Neural progenitor cell (in vitro differentiated cells): ENCODE results near the gene MGAT3. TPM values are rescaled to one million over a fixed set of nuclear protein-coding genes. Genes with fewer than 3 reads are reported as not detected.

Experiments used
- DNase-seq: peaks from one replicate; pipeline ENCODE4 v3.0.0-alpha.2; 2016; ENCODE audit warnings: low spot score
- H2AFZ ChIP-seq: fragments of 200-600 bp; sonication (generic); replicated peaks from 2 replicates; pipeline ENCODE4 v1.6.1; 2016; ENCODE audit warnings: antibody characterized with exemption
- H3F3A ChIP-seq: fragments of 200-600 bp; sonication (generic); 2 replicates; pipeline ENCODE4 v1.6.1; 2016; ENCODE audit warnings: antibody characterized with exemption, low read depth
- H3K27ac ChIP-seq: fragments of 200-600 bp; sonication (generic); 2 replicates; pipeline ENCODE4 v1.5.1; 2016; ENCODE audit warnings: mild to moderate bottlenecking
- H3K27me3 ChIP-seq: fragments of 200-600 bp; sonication (generic); 2 replicates; pipeline ENCODE4 v1.6.1; 2016; ENCODE audit warnings: mild to moderate bottlenecking, moderate library complexity
- H3K36me3 ChIP-seq: fragments of 200-600 bp; sonication (generic); 2 replicates; pipeline ENCODE4 v1.5.1; 2016
- H3K4me1 ChIP-seq: fragments of 200-600 bp; sonication (generic); 2 replicates; pipeline ENCODE4 v1.6.1; 2016; ENCODE audit warnings: mixed run types
- H3K4me2 ChIP-seq: fragments of 200-600 bp; sonication (generic); 2 replicates; pipeline ENCODE4 v1.6.1; 2016
- H3K4me3 ChIP-seq: fragments of 200-600 bp; sonication (generic); 2 replicates; pipeline ENCODE4 v1.5.1; 2016
- H3K79me2 ChIP-seq: fragments of 200-600 bp; sonication (generic); 2 replicates; pipeline ENCODE4 v1.6.1; 2016; ENCODE audit warnings: low read depth
- H3K9ac ChIP-seq: fragments of 200-600 bp; sonication (generic); 2 replicates; pipeline ENCODE4 v1.6.1; 2016
- H3K9me3 ChIP-seq: fragments of 200-600 bp; sonication (generic); 2 replicates; pipeline ENCODE4 v1.5.1; 2016; ENCODE audit warnings: low read depth
- H4K20me1 ChIP-seq: fragments of 200-600 bp; sonication (generic); 2 replicates; pipeline ENCODE4 v1.6.1; 2016; ENCODE audit warnings: low read depth
- H3K27ac Mint-ChIP-seq: 3 replicates; pipeline ENCODE4 v1.8.0; 2021; ENCODE audit warnings: mixed read lengths
- H3K27me3 Mint-ChIP-seq: 2 replicates; pipeline ENCODE4 v1.8.0; 2022; ENCODE audit warnings: low read depth, mild to moderate bottlenecking, inconsistent platforms, moderate library complexity, mixed read lengths; ENCODE audit not compliant: insufficient read depth
- H3K36me3 Mint-ChIP-seq: 3 replicates; pipeline ENCODE4 v1.8.0; 2021; ENCODE audit warnings: mixed read lengths
- H3K4me1 Mint-ChIP-seq: 3 replicates; pipeline ENCODE4 v1.8.0; 2021; ENCODE audit warnings: mixed read lengths
- H3K4me3 Mint-ChIP-seq: 3 replicates; pipeline ENCODE4 v1.8.0; 2021; ENCODE audit warnings: mild to moderate bottlenecking, moderate library complexity, mixed read lengths
- H3K9me3 Mint-ChIP-seq: 3 replicates; pipeline ENCODE4 v1.8.0; 2020; ENCODE audit warnings: mixed read lengths
- CTCF ChIP-seq: fragments of 200-600 bp; sonication (generic); IDR thresholded peaks from 2 replicates; pipeline ENCODE4 v1.5.1; 2017; ENCODE audit warnings: antibody characterized with exemption, mild to moderate bottlenecking
- EZH2 ChIP-seq: fragments of 200-600 bp; sonication (generic); IDR thresholded peaks from 2 replicates; pipeline ENCODE4 v1.6.1; 2017; ENCODE audit warnings: antibody characterized with exemption, mild to moderate bottlenecking, moderate library complexity
- EZH2phosphoT487 ChIP-seq: fragments of 200-600 bp; sonication (generic); IDR thresholded peaks from 2 replicates; pipeline ENCODE4 v1.6.1; 2017; ENCODE audit warnings: antibody characterized with exemption
- total RNA-seq: library from RNA; depleted of rRNA; stranded (reverse); fragments of >200 nt; gene quantifications from 2 replicates; pipeline ENCODE4 v1.2.3, GENCODE V29; 2015; ENCODE audit warnings: low replicate concordance

The MGAT3 gene
- total RNA-seq, 1 donor from 2014 or later: 7.5 TPM

GRCh38 chr22:39467390-39467895, 10.6 kb downstream of the MGAT3 start:
- peaks cover 24% of the 10 kb centered on the region for H3F3A ChIP-seq
- no peak for TF ChIP-seq CTCF
- no peak for TF ChIP-seq EZH2phosphoT487
- TF ChIP-seq EZH2: no peak
- H3K9ac ChIP-seq: no peak overlapping the region
- peaks cover 74% of the 10 kb centered on the region for H4K20me1 ChIP-seq
- no peaks in the 10 kb centered on the region for H3K9me3 Mint-ChIP-seq
- H3K27me3 Mint-ChIP-seq: no peaks in the 10 kb centered on the region
- H3K79me2 ChIP-seq: peaks cover 16% of the 10 kb centered on the region
- no peak overlapping the region for H2AFZ ChIP-seq
- DNase-seq: no peak
- H3K4me3 ChIP-seq: no peak overlapping the region
- H3K4me3 Mint-ChIP-seq: peak overlapping the region; percentile 48
- H3K4me2 ChIP-seq: no peak overlapping the region
- peaks cover 39% of the 10 kb centered on the region for H3K4me1 Mint-ChIP-seq
- H3K27ac Mint-ChIP-seq: peak overlapping the region; percentile 12
- peaks cover 2% of the 10 kb centered on the region for H3K36me3 Mint-ChIP-seq
- H3K4me1 ChIP-seq: peaks cover 39% of the 10 kb centered on the region
- no peak overlapping the region for H3K27ac ChIP-seq
- no peaks in the 10 kb centered on the region for H3K27me3 ChIP-seq
- no peaks in the 10 kb centered on the region for H3K36me3 ChIP-seq
- H3K9me3 ChIP-seq: no peaks in the 10 kb centered on the region

- Mint-ChIP-seq H3K36me3 (peaks cover 2% of the 10 kb centered on the region), H3K9me3 (no peaks in the 10 kb centered on the region), H3K4me3 (no peak overlapping the region), H3K27me3 (no peaks in the 10 kb centered on the region), H3K4me1 (peaks cover 49% of the 10 kb centered on the region), H3K27ac (peak overlapping the region; percentile 42)
- no peak for DNase-seq
- TF ChIP-seq CTCF: no peak
- Histone ChIP-seq H3K27ac (no peak overlapping the region), H3K79me2 (peaks cover 5% of the 10 kb centered on the region), H3F3A (peaks cover 24% of the 10 kb centered on the region), H3K27me3 (no peaks in the 10 kb centered on the region), H3K4me2 (no peak overlapping the region), H3K36me3 (no peaks in the 10 kb centered on the region), H3K9ac (no peak overlapping the region), H3K4me1 (peaks cover 42% of the 10 kb centered on the region), H3K9me3 (no peaks in the 10 kb centered on the region), H2AFZ (no peak overlapping the region), H4K20me1 (peaks cover 72% of the 10 kb centered on the region), H3K4me3 (no peak overlapping the region)
Observed at GRCh38 chr22:39468487-39469325, 11.9 kb downstream of the MGAT3 start.

GRCh38 chr22:39469326-39469680, 12.5 kb downstream of the MGAT3 start:
- Histone ChIP-seq H3K4me1 (peaks cover 45% of the 10 kb centered on the region), H3K4me3 (no peak overlapping the region), H2AFZ (no peak overlapping the region), H3K4me2 (no peak overlapping the region), H3K27me3 (no peaks in the 10 kb centered on the region), H3F3A (peaks cover 24% of the 10 kb centered on the region), H3K27ac (no peak overlapping the region), H3K36me3 (no peaks in the 10 kb centered on the region), H3K9ac (no peak overlapping the region), H3K79me2 (no peaks in the 10 kb centered on the region), H4K20me1 (peaks cover 75% of the 10 kb centered on the region), H3K9me3 (no peaks in the 10 kb centered on the region)
- TF ChIP-seq EZH2 (no peak), EZH2phosphoT487 (no peak), CTCF (no peak)
- Mint-ChIP-seq H3K27ac (no peak overlapping the region), H3K27me3 (no peaks in the 10 kb centered on the region), H3K36me3 (peaks cover 2% of the 10 kb centered on the region), H3K4me1 (peaks cover 52% of the 10 kb centered on the region), H3K9me3 (no peaks in the 10 kb centered on the region), H3K4me3 (no peak overlapping the region)
- no peak for DNase-seq
